Daoy (cell line): ENCODE results near the gene KRTAP26-1. TPM values are rescaled to one million over a fixed set of nuclear protein-coding genes. Genes with fewer than 3 reads are reported as not detected.

ENCODE experiments used
- DNase-seq: peaks from one replicate; pipeline ENCODE4 v3.0.0-alpha.2; 2015; ENCODE audit warnings: low read depth
- total RNA-seq: library from RNA; depleted of rRNA; stranded (reverse); fragments of >200 nt; shearing (Covaris generic); gene quantifications from 2 replicates; pipeline ENCODE4 v1.2.3, GENCODE V29; 2014; rRNA removed

Gene KRTAP26-1
- total RNA-seq, 1 experiment from 2014 or later = not detected

DNA sequence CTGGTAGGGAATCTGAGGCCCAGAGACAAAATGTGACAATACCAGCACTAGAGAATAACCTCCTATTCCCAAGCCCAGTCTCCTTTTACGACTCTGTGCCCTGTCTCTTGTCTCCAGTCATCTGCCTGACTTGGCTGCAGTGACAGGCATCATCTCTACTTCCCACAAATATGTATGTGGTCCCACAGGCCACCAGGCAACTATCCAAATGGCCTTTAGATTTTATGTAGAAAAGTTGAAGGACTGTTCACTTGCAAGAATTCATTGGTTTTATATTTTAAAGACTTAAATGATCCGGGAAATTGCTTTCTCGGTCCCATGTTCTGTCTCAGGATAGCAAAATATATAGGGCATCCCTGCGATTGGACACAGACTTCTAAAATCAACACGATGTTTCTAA lies 49.0 kb downstream of the KRTAP26-1 start:
- DNase-seq = no peak

GRCh38 chr21:30269803-30270530 lies 50.1 kb downstream of the KRTAP26-1 start:
- no peak for DNase-seq

Other genes starting within 250 kb of the KRTAP26-1 start
- gene CLDN17, start 153.5 kb downstream of the KRTAP26-1 start, total RNA-seq = not detected in 2 replicates
- gene CLDN8, start 104.2 kb downstream of the KRTAP26-1 start, total RNA-seq = not detected in 2 replicates
- gene KRTAP24-1, start 37.4 kb downstream of the KRTAP26-1 start, total RNA-seq = not detected in 2 replicates
- gene KRTAP25-1, start 30.8 kb downstream of the KRTAP26-1 start, total RNA-seq = not detected in 2 replicates
- gene KRTAP27-1, start 17.4 kb upstream of the KRTAP26-1 start, total RNA-seq = not detected in 2 replicates
- not detected in 2 replicates for gene KRTAP23-1, start 28.3 kb upstream of the KRTAP26-1 start, total RNA-seq
- not detected in 2 replicates for gene KRTAP13-2, start 52.0 kb upstream of the KRTAP26-1 start, total RNA-seq
- not detected in 2 replicates for gene KRTAP13-1, start 75.7 kb upstream of the KRTAP26-1 start, total RNA-seq
- gene KRTAP13-3, start 105.6 kb upstream of the KRTAP26-1 start, total RNA-seq = not detected in 2 replicates
- not detected in 2 replicates for gene KRTAP13-4, start 109.9 kb upstream of the KRTAP26-1 start, total RNA-seq
- gene KRTAP15-1, start 120.0 kb upstream of the KRTAP26-1 start, total RNA-seq = not detected in 2 replicates
- gene KRTAP19-1, start 160.1 kb upstream of the KRTAP26-1 start, total RNA-seq = not detected in 2 replicates
- not detected in 2 replicates for gene KRTAP19-2, start 167.1 kb upstream of the KRTAP26-1 start, total RNA-seq
- gene KRTAP19-3, start 171.7 kb upstream of the KRTAP26-1 start, total RNA-seq = not detected in 2 replicates
- gene KRTAP19-4, start 176.8 kb upstream of the KRTAP26-1 start, total RNA-seq = not detected in 2 replicates
- not detected in 2 replicates for gene KRTAP19-5, start 181.8 kb upstream of the KRTAP26-1 start, total RNA-seq
- gene KRTAP19-6, start 221.5 kb upstream of the KRTAP26-1 start, total RNA-seq = not detected in 2 replicates
- not detected in 2 replicates for gene KRTAP19-7, start 241.0 kb upstream of the KRTAP26-1 start, total RNA-seq